MM.1S (cell line): ENCODE results near the gene FAM118A.
"Not testable (repeated sequence)": the region's sequence is repeated elsewhere in the genome, so short reads cannot be mapped to it uniquely, and the experiment has no call there.

ENCODE experiments used
- DNase-seq: peaks from one replicate; pipeline ENCODE4 v3.0.0-alpha.2; 2015
- H2AFZ ChIP-seq: fragments of 300-600 bp; sonication (generic); 2 replicates; pipeline ENCODE4 v1.6.0; 2016; ENCODE audit warnings: antibody characterized with exemption, low read length
- H3F3A ChIP-seq: fragments of 300-600 bp; sonication (generic); 2 replicates; pipeline ENCODE4 v1.6.1; 2016; ENCODE audit warnings: mild to moderate bottlenecking, antibody characterized with exemption, low read length, moderate library complexity, mixed read lengths; ENCODE audit not compliant: insufficient read depth
- H3K27ac ChIP-seq: fragments of 300-600 bp; sonication (generic); 2 replicates; pipeline ENCODE4 v1.5.1; 2016; ENCODE audit warnings: mild to moderate bottlenecking, low read length
- H3K27me3 ChIP-seq: fragments of 300-600 bp; sonication (generic); replicated peaks from 2 replicates; pipeline ENCODE4 v1.6.0; 2016; ENCODE audit warnings: low read length; ENCODE audit not compliant: insufficient read depth
- H3K36me3 ChIP-seq: fragments of 300-600 bp; sonication (generic); replicated peaks from 2 replicates; pipeline ENCODE4 v1.6.1; 2016; ENCODE audit warnings: mild to moderate bottlenecking, low read length, mixed read lengths; ENCODE audit not compliant: insufficient read depth
- H3K4me1 ChIP-seq: fragments of 300-600 bp; sonication (generic); 2 replicates; pipeline ENCODE4 v1.6.1; 2016; ENCODE audit warnings: low read length, mixed read lengths
- H3K4me2 ChIP-seq: fragments of 300-600 bp; sonication (generic); 2 replicates; pipeline ENCODE4 v1.6.0; 2016; ENCODE audit warnings: low read depth, low read length
- H3K4me3 ChIP-seq: fragments of 300-600 bp; sonication (generic); 2 replicates; pipeline ENCODE4 v1.5.1; 2016; ENCODE audit warnings: low read length, mixed read lengths
- H3K79me2 ChIP-seq: fragments of 300-600 bp; sonication (generic); 2 replicates; pipeline ENCODE4 v1.6.1; 2016; ENCODE audit warnings: mixed run types, low read length, mixed read lengths
- H3K9ac ChIP-seq: fragments of 300-600 bp; sonication (generic); 2 replicates; pipeline ENCODE4 v1.6.1; 2016; ENCODE audit warnings: low read length, mixed read lengths
- H3K9me2 ChIP-seq: fragments of 300-600 bp; sonication (generic); replicated peaks from 2 replicates; pipeline ENCODE4 v1.6.1; 2016; ENCODE audit warnings: mild to moderate bottlenecking, low read length, mixed read lengths; ENCODE audit not compliant: insufficient read depth
- H3K9me3 ChIP-seq: fragments of 300-600 bp; sonication (generic); replicated peaks from 2 replicates; pipeline ENCODE4 v1.6.1; 2016; ENCODE audit warnings: mild to moderate bottlenecking, low read length, mixed read lengths; ENCODE audit not compliant: insufficient read depth
- H4K20me1 ChIP-seq: fragments of 300-600 bp; sonication (generic); 2 replicates; pipeline ENCODE4 v1.6.1; 2016; ENCODE audit warnings: mild to moderate bottlenecking, low read length, moderate library complexity, mixed read lengths; ENCODE audit not compliant: insufficient read depth
- CTCF ChIP-seq: fragments of 300-600 bp; sonication (generic); IDR thresholded peaks from 2 replicates; pipeline ENCODE4 v1.5.1; 2016; ENCODE audit warnings: antibody characterized with exemption, low read length, mixed read lengths
- EZH2 ChIP-seq: fragments of 300-600 bp; sonication (generic); optimal IDR thresholded peaks from 2 replicates; pipeline ENCODE3; 2017; ENCODE audit warnings: low read depth, mild to moderate bottlenecking, antibody characterized with exemption, low read length, mixed read lengths
- EZH2phosphoT487 ChIP-seq: fragments of 300-600 bp; sonication (generic); IDR thresholded peaks from 2 replicates; pipeline ENCODE4 v1.6.1; 2018; ENCODE audit warnings: antibody characterized with exemption, low read length

Gene FAM118A

DNA sequence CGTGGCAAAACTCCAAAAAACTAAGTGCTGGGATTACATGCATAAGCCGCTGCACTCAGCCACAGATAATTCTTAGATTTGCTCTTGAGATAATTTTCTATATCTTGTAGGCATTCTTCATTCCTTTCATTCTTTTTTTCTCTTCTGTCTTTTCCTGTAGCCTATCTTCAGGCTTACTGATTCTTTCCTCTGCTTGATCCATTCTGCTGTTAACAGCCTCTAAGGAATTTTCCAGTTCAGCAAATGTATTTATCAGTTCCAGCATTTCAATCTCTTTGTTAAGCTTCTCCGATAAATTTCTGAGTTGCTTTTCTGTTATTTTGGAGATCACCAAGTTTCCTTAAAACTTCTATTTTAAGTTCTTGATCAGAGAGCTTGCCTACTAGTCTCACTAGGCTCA is 57.0 kb downstream of the FAM118A start:
- H3K4me1 ChIP-seq: 0 out of 2 replicates have a peak, but pooled peaks cover 8% of the 10 kb centered on the region
- TF ChIP-seq EZH2phosphoT487 (no peak), EZH2 (no peak), CTCF (no peak)
- H3K36me3 ChIP-seq: no peaks in the 10 kb centered on the region

DNA sequence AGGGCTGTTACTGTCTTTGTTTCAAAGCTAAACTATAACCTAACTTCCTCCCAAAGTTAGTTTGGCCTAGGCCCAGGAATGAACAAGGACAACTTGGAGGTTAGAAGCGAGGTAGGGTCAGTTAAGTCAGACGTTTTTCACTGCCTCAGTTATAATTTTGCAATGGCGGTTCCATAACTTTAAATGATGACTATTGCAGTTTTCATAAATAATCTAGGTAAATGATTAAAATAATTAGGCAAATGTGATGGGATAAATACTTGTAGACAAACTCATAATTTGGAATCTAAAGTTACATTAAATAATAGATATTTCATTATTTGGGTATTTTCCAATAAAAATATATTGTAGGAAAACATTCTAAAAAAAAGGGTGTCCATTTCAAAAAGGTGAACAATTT is 63.9 kb downstream of the FAM118A start:
- DNase-seq, H2AFZ ChIP-seq: not testable (repeated sequence)

More for the DNA sequence above, 57.0 kb downstream of the FAM118A start:
- Histone ChIP-seq H2AFZ (no peak overlapping the region), H4K20me1 (no peaks in the 10 kb centered on the region), H3K27me3 (no peaks in the 10 kb centered on the region), H3K4me3 (no peak overlapping the region), H3K27ac (no peak overlapping the region), H3K4me2 (no peak overlapping the region), H3K79me2 (no peaks in the 10 kb centered on the region), H3F3A (no peaks in the 10 kb centered on the region), H3K9me2 (no peaks in the 10 kb centered on the region), H3K9me3 (no peaks in the 10 kb centered on the region), H3K9ac (no peak overlapping the region)
- DNase-seq: no peak

GRCh38 chr22:45376009-45376408 is 66.3 kb downstream of the FAM118A start:
- Histone ChIP-seq H3K4me1 (peaks cover 15% of the 10 kb centered on the region), H3K4me2 (peak overlapping the region; percentile 28; the same call in 1 of the 2 replicates), H3K9ac (0 out of 2 replicates have a peak overlapping the region, but pooled peaks have one; percentile 6), H3K79me2 (no peaks in the 10 kb centered on the region), H3F3A (0 out of 2 replicates have a peak, but pooled peaks cover 3% of the 10 kb centered on the region), H2AFZ (no peak overlapping the region), H3K27me3 (no peaks in the 10 kb centered on the region), H3K9me2 (no peaks in the 10 kb centered on the region), H3K9me3 (no peaks in the 10 kb centered on the region), H3K4me3 (no peak overlapping the region), H3K27ac (peak overlapping the region; percentile 44; the same call in 1 of the 2 replicates), H4K20me1 (no peaks in the 10 kb centered on the region), H3K36me3 (no peaks in the 10 kb centered on the region)
- DNase-seq: peak; percentile 62
- TF ChIP-seq EZH2 (no peak), EZH2phosphoT487 (no peak)

More for the DNA sequence above, 63.9 kb downstream of the FAM118A start:
- H3K4me2 ChIP-seq, H3K9ac ChIP-seq, H3K27ac ChIP-seq, H3K4me3 ChIP-seq, H3K79me2 ChIP-seq, H4K20me1 ChIP-seq, H3K9me3 ChIP-seq, H3K27me3 ChIP-seq, H3K9me2 ChIP-seq, H3K36me3 ChIP-seq, H3F3A ChIP-seq: not testable (repeated sequence)
- H3K4me1 ChIP-seq: peaks cover 15% of the 10 kb centered on the region

DNA sequence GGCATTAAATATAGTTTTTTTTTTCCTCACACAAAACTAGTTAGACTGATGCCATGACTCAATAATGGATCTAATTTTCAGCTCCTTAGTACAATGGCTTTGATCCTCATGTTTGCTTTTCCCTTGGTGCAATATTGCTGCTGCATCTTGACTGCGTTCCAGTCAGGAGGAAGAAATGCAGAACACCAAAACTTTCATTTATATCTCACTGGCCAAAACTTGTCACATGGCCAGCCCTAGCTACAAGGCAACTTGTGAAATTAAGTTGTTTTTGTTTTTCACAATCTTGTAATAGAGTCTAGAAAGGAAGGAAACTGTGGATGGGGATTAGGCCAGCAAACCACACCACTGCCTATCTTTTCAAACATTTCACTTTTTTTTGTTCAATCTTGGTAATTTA is 67.0 kb downstream of the FAM118A start:
- Histone ChIP-seq H3K4me3 (no peak overlapping the region), H3K27me3 (no peaks in the 10 kb centered on the region), H3K27ac (no peak overlapping the region), H4K20me1 (no peaks in the 10 kb centered on the region), H3K79me2 (no peaks in the 10 kb centered on the region), H2AFZ (no peak overlapping the region), H3K9me3 (no peaks in the 10 kb centered on the region), H3K4me1 (peaks cover 15% of the 10 kb centered on the region), H3K9ac (no peak overlapping the region), H3K4me2 (no peak overlapping the region), H3F3A (0 out of 2 replicates have a peak, but pooled peaks cover 3% of the 10 kb centered on the region), H3K36me3 (no peaks in the 10 kb centered on the region), H3K9me2 (no peaks in the 10 kb centered on the region)
- TF ChIP-seq CTCF: no peak
- no peak for TF ChIP-seq EZH2
- TF ChIP-seq EZH2phosphoT487: no peak
- no peak for DNase-seq
